Activated B cell treated with CpG ODN at 0.5 μM for 24 hours (primary cell): ENCODE results near the gene FOXI2. TPM values are rescaled to one million over a fixed set of nuclear protein-coding genes. Genes with fewer than 3 reads are reported as not detected.

Experiments
- ATAC-seq: fragments of 200-7000 bp; cut with Tn5 transposase; one replicate; pipeline ENCODE4 v1.10.0; 2021; ENCODE audit warnings: low read depth, mild to moderate bottlenecking, moderate library complexity
- CTCF ChIA-PET: fragments of 350-600 bp; sonication (Branson Sonifier 250); formaldehyde crosslinking; loops from one replicate; lab custom pipeline; 2021; ENCODE audit warnings: antibody characterized with exemption; lab: Charles Lee
- POLR2A ChIA-PET: fragments of 350-600 bp; sonication (Branson Sonifier 250); formaldehyde crosslinking; loops from one replicate; lab custom pipeline; 2021; ENCODE audit warnings: antibody characterized with exemption; lab: Charles Lee
- DNase-seq: peaks from one replicate; pipeline ENCODE4 v3.0.0; 2022
- H3K27ac Mint-ChIP-seq: one replicate; pipeline ENCODE4 v1.8.0; 2020; ENCODE audit warnings: mixed read lengths
- H3K27me3 Mint-ChIP-seq: one replicate; pipeline ENCODE4 v1.8.0; 2021; ENCODE audit warnings: mixed read lengths
- H3K36me3 Mint-ChIP-seq: one replicate; pipeline ENCODE4 v1.8.0; 2021; ENCODE audit warnings: low read depth, mixed read lengths
- H3K4me1 Mint-ChIP-seq: one replicate; pipeline ENCODE4 v1.8.0; 2021; ENCODE audit warnings: mixed read lengths
- H3K4me3 Mint-ChIP-seq: one replicate; pipeline ENCODE4 v1.8.0; 2020; ENCODE audit warnings: mild to moderate bottlenecking, mixed read lengths
- H3K9me3 Mint-ChIP-seq: one replicate; pipeline ENCODE4 v1.8.0; 2020; ENCODE audit warnings: mixed read lengths
- intact Hi-C: fragments of 100-400 bp; cut with micrococcal nuclease; formaldehyde crosslinking; loops from one replicate; pipeline ENCODE4 v1.15.1; 2024
- total RNA-seq: library from RNA; stranded (reverse); gene quantifications from 2 replicates; pipeline ENCODE4 v1.2.3, GENCODE V29; 2022
- TF ChIP-seq, protein P1 (sequence below): fragments of 200-600 bp; IDR thresholded peaks from one replicate; pipeline ENCODE4 v1.8.0; 2022; ENCODE audit warnings: antibody characterized with exemption, mild to moderate bottlenecking

The FOXI2 gene
- total RNA-seq, 1 donor from 2014 or later, result not detected

DNA sequence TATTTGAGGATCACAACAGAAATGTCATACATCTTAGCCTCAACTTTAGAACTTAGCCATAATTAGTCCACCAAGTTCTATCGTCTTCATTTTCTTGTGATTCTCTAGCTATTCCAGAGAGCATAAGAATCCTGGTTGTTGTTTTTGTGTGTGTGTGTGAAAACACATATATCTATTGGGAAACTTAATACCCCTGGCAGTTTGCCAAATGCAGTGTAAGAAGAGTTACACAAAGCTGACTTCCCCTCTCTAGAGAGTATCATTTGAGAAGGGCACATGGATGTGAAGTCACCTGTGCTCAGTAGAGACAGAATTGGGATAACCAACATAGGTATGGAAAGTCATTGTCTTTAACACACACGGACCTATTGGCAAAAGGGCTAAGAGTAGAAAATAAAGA lies 19.3 kb downstream of the FOXI2 start:
- POLR2A ChIA-PET, result no interaction called here
- ATAC-seq, result no peak
- TF ChIP-seq, protein P1, sequence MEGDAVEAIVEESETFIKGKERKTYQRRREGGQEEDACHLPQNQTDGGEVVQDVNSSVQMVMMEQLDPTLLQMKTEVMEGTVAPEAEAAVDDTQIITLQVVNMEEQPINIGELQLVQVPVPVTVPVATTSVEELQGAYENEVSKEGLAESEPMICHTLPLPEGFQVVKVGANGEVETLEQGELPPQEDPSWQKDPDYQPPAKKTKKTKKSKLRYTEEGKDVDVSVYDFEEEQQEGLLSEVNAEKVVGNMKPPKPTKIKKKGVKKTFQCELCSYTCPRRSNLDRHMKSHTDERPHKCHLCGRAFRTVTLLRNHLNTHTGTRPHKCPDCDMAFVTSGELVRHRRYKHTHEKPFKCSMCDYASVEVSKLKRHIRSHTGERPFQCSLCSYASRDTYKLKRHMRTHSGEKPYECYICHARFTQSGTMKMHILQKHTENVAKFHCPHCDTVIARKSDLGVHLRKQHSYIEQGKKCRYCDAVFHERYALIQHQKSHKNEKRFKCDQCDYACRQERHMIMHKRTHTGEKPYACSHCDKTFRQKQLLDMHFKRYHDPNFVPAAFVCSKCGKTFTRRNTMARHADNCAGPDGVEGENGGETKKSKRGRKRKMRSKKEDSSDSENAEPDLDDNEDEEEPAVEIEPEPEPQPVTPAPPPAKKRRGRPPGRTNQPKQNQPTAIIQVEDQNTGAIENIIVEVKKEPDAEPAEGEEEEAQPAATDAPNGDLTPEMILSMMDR, result no peak
- intact Hi-C loops, result loop anchor here (2.0 kb wide), 1 partner anchor 255 kb away; no protein-coding TSS in a partner anchor
- Mint-ChIP-seq H3K4me1 (no peaks in the 10 kb centered on the region), H3K27ac (no peak overlapping the region), H3K9me3 (no peaks in the 10 kb centered on the region), H3K4me3 (no peak overlapping the region), H3K36me3 (no peaks in the 10 kb centered on the region), H3K27me3 (peaks cover 8% of the 10 kb centered on the region)
- no peak for DNase-seq
- CTCF ChIA-PET, result interaction anchor here (0.6 to 2.3 kb wide), 5 partner anchors 98 to 316 kb away, joined by 3 to 10 read pairs (median 4); no protein-coding TSS in a partner anchor

DNA sequence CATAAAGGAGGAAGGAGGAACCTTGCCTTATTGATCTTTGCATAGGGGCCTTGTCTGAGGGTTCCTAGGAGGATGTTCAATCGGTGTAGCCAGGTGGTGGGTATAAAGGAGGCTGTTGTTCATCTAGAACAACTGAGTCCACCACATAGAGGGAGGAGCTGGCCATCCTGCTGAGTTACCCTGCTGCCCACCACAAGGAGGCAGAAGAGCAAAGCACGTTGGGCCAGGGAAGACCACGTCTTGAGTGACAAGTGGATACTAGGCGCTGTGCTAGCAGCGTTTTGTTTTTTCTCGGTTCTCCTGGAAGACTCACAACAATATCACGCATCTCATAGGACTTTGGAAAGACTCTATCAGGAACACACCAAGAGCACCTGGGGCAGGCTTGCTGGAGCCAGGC lies 20.0 kb downstream of the FOXI2 start:
- no peak overlapping the region for H3K27ac Mint-ChIP-seq
- no peaks in the 10 kb centered on the region for H3K36me3 Mint-ChIP-seq
- TF ChIP-seq, protein P1, result no peak
- ATAC-seq (no peak), DNase-seq (no peak)
- ChIA-PET CTCF (interaction anchor here (0.8 to 2.3 kb wide), 4 partner anchors 97 to 315 kb away, joined by 3 to 10 read pairs (median 6); no protein-coding TSS in a partner anchor), POLR2A (interaction anchor here (0.6 kb wide), 1 partner anchor 1221 kb away, joined by 4 read pairs; no protein-coding TSS in a partner anchor)
- no peaks in the 10 kb centered on the region for H3K4me1 Mint-ChIP-seq
- H3K9me3 Mint-ChIP-seq, result no peaks in the 10 kb centered on the region
- intact Hi-C loops, result loop anchor here (2.0 kb wide), 1 partner anchor 254 kb away; no protein-coding TSS in a partner anchor
- no peak overlapping the region for H3K4me3 Mint-ChIP-seq
- peaks cover 13% of the 10 kb centered on the region for H3K27me3 Mint-ChIP-seq

DNA sequence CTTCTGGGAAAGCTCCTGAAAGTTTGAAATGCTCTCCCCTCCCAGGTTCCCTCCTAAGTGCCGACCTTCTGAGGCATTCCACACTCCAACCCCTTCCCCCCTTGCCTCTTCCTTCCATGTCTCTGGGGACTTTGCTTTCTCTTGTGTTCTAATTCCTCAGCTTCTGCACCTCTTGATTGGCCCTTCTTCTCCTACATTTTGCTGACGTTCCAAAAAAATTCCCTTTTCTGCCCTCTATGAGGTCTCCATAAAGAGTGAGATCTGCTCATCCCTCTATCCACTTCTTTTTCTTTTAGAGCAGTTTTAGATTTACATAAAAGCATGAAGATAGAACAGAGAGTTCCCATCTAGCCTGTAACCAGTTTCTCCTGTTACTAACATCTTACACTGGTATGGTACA lies 22.3 kb downstream of the FOXI2 start:
- H3K27ac Mint-ChIP-seq, result no peak overlapping the region
- no peaks in the 10 kb centered on the region for H3K9me3 Mint-ChIP-seq
- H3K4me3 Mint-ChIP-seq, result no peak overlapping the region
- H3K27me3 Mint-ChIP-seq, result peaks cover 19% of the 10 kb centered on the region
- no peaks in the 10 kb centered on the region for H3K36me3 Mint-ChIP-seq
- ChIA-PET CTCF (no interaction called here), POLR2A (no interaction called here)
- ATAC-seq (no peak), DNase-seq (no peak)
- H3K4me1 Mint-ChIP-seq, result no peaks in the 10 kb centered on the region
- intact Hi-C loops, result no loop called here
- TF ChIP-seq, protein P1, result no peak

DNA sequence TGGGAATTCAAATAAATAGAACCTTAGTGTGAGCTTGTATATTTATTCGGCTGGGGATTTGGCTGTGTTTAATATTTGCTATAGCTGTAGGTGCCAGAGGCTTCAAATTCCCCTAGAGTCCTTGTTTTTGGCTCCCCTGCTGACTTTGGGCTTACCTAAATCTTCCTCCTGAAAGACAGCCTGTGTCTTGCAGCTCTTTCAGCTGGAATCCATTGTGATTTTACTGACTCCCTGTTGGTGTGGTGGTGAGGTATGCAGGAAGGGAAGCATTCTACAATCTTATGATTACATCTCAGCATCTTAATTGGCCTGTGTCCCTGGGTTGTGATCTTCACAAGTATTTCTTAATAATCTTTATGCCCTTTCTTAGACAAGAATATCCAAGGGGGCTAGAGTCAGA lies 25.9 kb downstream of the FOXI2 start:
- TF ChIP-seq, protein P1, result no peak
- Mint-ChIP-seq H3K4me3 (no peak overlapping the region), H3K36me3 (no peaks in the 10 kb centered on the region), H3K27ac (no peak overlapping the region), H3K9me3 (peaks cover 2% of the 10 kb centered on the region), H3K4me1 (no peaks in the 10 kb centered on the region), H3K27me3 (peaks cover 30% of the 10 kb centered on the region)
- intact Hi-C loops, result no loop called here
- CTCF ChIA-PET, result no interaction called here
- ATAC-seq (no peak), DNase-seq (no peak)
- POLR2A ChIA-PET, result no interaction called here

DNA sequence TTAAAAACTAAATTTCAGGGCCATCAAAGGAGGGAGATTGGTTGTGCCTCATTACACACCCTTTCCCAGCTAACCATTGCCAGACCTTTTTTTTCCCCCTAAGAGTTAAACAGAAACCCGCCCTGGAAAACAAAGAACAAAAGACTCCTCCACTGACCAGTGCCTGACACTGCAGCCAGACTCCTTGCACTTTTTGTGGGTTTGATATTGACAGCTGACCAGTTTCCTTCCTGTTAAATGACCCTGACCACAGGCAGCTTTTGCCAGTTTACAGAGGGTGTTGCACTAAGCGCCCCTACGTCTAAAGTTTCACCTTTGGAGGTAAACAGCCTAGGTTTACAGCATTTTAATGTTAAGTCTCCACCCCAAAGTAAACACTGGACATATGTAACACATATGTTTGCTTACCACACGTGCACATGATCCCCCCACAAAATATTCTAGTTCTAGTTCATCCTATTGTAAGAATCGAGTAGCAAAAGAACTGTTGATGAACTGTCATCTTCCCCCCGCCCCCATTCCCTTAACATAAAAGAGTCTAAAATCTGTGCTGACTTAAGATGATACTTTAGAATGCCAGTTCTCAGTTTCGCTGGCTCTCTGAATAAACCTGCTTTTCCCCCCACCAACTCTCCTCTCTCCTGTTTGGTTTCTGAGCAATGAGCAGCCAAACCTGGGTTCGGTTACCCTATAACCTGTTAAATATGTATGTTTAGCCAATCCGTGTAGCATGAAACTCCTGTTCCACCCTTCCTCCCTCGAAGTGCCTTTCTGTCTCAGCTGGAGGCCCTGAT lies 38.0 kb downstream of the FOXI2 start:
- Mint-ChIP-seq H3K27me3 (peaks cover 2% of the 10 kb centered on the region), H3K36me3 (no peaks in the 10 kb centered on the region), H3K27ac (no peak overlapping the region), H3K4me3 (no peak overlapping the region), H3K4me1 (no peaks in the 10 kb centered on the region), H3K9me3 (no peaks in the 10 kb centered on the region)
- TF ChIP-seq, protein P1, result no peak
- ATAC-seq (no peak), DNase-seq (no peak)
- intact Hi-C loops, result no loop called here
- POLR2A ChIA-PET, result no interaction called here
- CTCF ChIA-PET, result no interaction called here
